ENCODE data around the gene PES1.
A peak's percentile ranks its signal among the peaks of the same experiment; 100 is the strongest.
"Not testable (repeated sequence)": the region's sequence is repeated elsewhere in the genome, so short reads cannot be mapped to it uniquely, and the experiment has no call there.

The PES1 gene

DNA sequence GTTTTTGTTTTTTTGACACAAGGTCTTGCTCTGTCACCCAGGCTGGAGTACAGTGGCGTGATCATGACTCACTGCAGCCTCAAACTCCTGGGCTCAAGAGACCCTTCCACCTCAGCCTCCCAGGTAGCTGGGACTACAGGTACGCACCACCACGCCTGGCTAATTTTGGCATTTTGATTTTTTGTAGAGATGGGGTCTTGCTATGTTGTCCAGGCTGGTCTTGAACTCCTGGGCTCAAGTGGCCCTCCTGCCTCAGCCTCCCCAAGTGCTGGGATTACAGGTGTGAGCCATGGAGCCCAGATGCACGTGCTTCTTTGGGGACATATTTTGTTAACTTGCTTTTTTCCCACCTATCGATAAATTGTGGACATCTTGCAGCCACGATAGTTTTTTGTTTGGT lies 24.4 kb downstream of the PES1 start:
- H3K4me2 ChIP-seq (ENCODE audit: low read length); H3K4me3 ChIP-seq (ENCODE audit: low read length); H3K27me3 ChIP-seq (ENCODE audit: insufficient read depth, low read length, poor library complexity); H3K36me3 ChIP-seq (ENCODE audit: control insufficient read depth, insufficient read depth, low read length); H2BK15ac ChIP-seq (replicated peaks; ENCODE audit: low read depth); H3K27ac ChIP-seq (ENCODE audit: low read depth, low read length); H3K56ac ChIP-seq (ENCODE audit: low read length); H3K23ac ChIP-seq (ENCODE audit: low read length); H2AK5ac ChIP-seq (ENCODE audit: low read length); H3K9ac ChIP-seq (ENCODE audit: low read length); H4K5ac ChIP-seq (ENCODE audit: low read length); H4K8ac ChIP-seq (ENCODE audit: low read depth, low read length); DNase-seq; H3K79me1 ChIP-seq (ENCODE audit: low read length); H3K4ac ChIP-seq (ENCODE audit: low read depth, low read length); H2BK120ac ChIP-seq (ENCODE audit: low read depth, low read length); H3K79me2 ChIP-seq (ENCODE audit: control insufficient read depth, insufficient read depth, low read length); H3K18ac ChIP-seq (ENCODE audit: low read length); H3K4me1 ChIP-seq (ENCODE audit: control insufficient read depth, low read depth, low read length); H2BK5ac ChIP-seq (ENCODE audit: low read length): not testable (repeated sequence)
- WGBS (ENCODE audit: extremely low coverage, insufficient coverage, low lambda C conversion rate): no CpG with 5 or more reads among the region's 6 CpGs

GRCh38 chr22:30566125-30566524 lies 25.6 kb downstream of the PES1 start:
- H3K4ac ChIP-seq (ENCODE audit: low read depth, low read length): no peak overlapping the region
- H2AK5ac ChIP-seq (ENCODE audit: low read length): no peak overlapping the region
- no peak overlapping the region for H4K5ac ChIP-seq (ENCODE audit: low read length)
- H3K23ac ChIP-seq (ENCODE audit: low read length): no peak overlapping the region
- H2BK120ac ChIP-seq (ENCODE audit: low read depth, low read length): no peak overlapping the region
- no peak overlapping the region for H2BK15ac ChIP-seq (replicated peaks; ENCODE audit: low read depth)
- no peak overlapping the region for H3K27ac ChIP-seq (ENCODE audit: low read depth, low read length)
- no peak overlapping the region for H3K4me3 ChIP-seq (ENCODE audit: low read length)
- H2BK5ac ChIP-seq (ENCODE audit: low read length): no peak overlapping the region
- peaks cover 5% of the 10 kb centered on the region for H3K4me1 ChIP-seq (ENCODE audit: control insufficient read depth, low read depth, low read length)
- H3K4me2 ChIP-seq (ENCODE audit: low read length): no peak overlapping the region
- no peak for DNase-seq
- no peaks in the 10 kb centered on the region for H3K27me3 ChIP-seq (ENCODE audit: insufficient read depth, low read length, poor library complexity)
- no peak overlapping the region for H4K8ac ChIP-seq (ENCODE audit: low read depth, low read length)
- H3K36me3 ChIP-seq (ENCODE audit: control insufficient read depth, insufficient read depth, low read length): no peaks in the 10 kb centered on the region
- no CpG with 5 or more reads among the region's 7 CpGs for WGBS (ENCODE audit: extremely low coverage, insufficient coverage, low lambda C conversion rate)
- no peak overlapping the region for H3K9ac ChIP-seq (ENCODE audit: low read length)
- no peaks in the 10 kb centered on the region for H3K79me1 ChIP-seq (ENCODE audit: low read length)
- H3K79me2 ChIP-seq (ENCODE audit: control insufficient read depth, insufficient read depth, low read length): no peaks in the 10 kb centered on the region
- no peak overlapping the region for H3K56ac ChIP-seq (ENCODE audit: low read length)
- H3K18ac ChIP-seq (ENCODE audit: low read length): no peak overlapping the region

- Histone ChIP-seq H3K36me3 (ENCODE audit: control insufficient read depth, insufficient read depth, low read length) (no peaks in the 10 kb centered on the region), H2BK15ac (replicated peaks; ENCODE audit: low read depth) (no peak overlapping the region), H3K23ac (ENCODE audit: low read length) (no peak overlapping the region), H2BK120ac (ENCODE audit: low read depth, low read length) (no peak overlapping the region), H3K79me1 (ENCODE audit: low read length) (no peaks in the 10 kb centered on the region), H3K4me3 (ENCODE audit: low read length) (no peak overlapping the region), H3K4me2 (ENCODE audit: low read length) (no peak overlapping the region), H3K9ac (ENCODE audit: low read length) (no peak overlapping the region), H3K4me1 (ENCODE audit: control insufficient read depth, low read depth, low read length) (peaks cover 5% of the 10 kb centered on the region), H3K18ac (ENCODE audit: low read length) (no peak overlapping the region), H2AK5ac (ENCODE audit: low read length) (no peak overlapping the region), H4K8ac (ENCODE audit: low read depth, low read length) (no peak overlapping the region), H4K5ac (ENCODE audit: low read length) (no peak overlapping the region), H3K79me2 (ENCODE audit: control insufficient read depth, insufficient read depth, low read length) (no peaks in the 10 kb centered on the region), H3K56ac (ENCODE audit: low read length) (no peak overlapping the region), H3K4ac (ENCODE audit: low read depth, low read length) (no peak overlapping the region), H2BK5ac (ENCODE audit: low read length) (no peak overlapping the region), H3K27me3 (ENCODE audit: insufficient read depth, low read length, poor library complexity) (no peaks in the 10 kb centered on the region), H3K27ac (ENCODE audit: low read depth, low read length) (no peak overlapping the region)
- WGBS (ENCODE audit: extremely low coverage, insufficient coverage, low lambda C conversion rate): no CpG with 5 or more reads among the region's 4 CpGs
- no peak for DNase-seq
Observed at GRCh38 chr22:30565341-30565740, 26.4 kb downstream of the PES1 start.

DNA sequence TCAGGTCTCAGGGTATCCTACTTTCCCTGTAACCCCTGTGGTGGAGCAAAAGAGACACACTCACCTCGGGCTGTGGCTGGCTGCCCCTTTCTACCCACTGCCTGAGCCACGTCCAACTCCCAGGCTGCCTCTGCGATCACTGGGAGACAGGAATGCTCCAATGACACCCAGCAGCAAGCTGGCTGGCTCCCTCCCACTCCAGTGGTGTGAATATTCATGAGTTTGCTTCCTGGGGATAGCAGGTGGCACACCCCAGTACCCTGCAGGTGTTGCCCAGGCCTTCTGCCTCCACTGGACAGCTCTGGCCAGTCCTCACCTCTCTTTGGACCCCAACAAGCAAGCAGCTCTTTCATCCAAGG lies 27.0 kb downstream of the PES1 start:
- peak overlapping the region; percentile 34 for H3K56ac ChIP-seq (ENCODE audit: low read length)
- H3K18ac ChIP-seq (ENCODE audit: low read length): no peak overlapping the region
- no peak overlapping the region for H2AK5ac ChIP-seq (ENCODE audit: low read length)
- no CpG with 5 or more reads among the region's 3 CpGs for WGBS (ENCODE audit: extremely low coverage, insufficient coverage, low lambda C conversion rate)
- no peak overlapping the region for H3K27ac ChIP-seq (ENCODE audit: low read depth, low read length)
- no peaks in the 10 kb centered on the region for H3K36me3 ChIP-seq (ENCODE audit: control insufficient read depth, insufficient read depth, low read length)
- H3K4ac ChIP-seq (ENCODE audit: low read depth, low read length): no peak overlapping the region
- no peak overlapping the region for H4K5ac ChIP-seq (ENCODE audit: low read length)
- H2BK120ac ChIP-seq (ENCODE audit: low read depth, low read length): no peak overlapping the region
- H3K4me3 ChIP-seq (ENCODE audit: low read length): no peak overlapping the region
- H4K8ac ChIP-seq (ENCODE audit: low read depth, low read length): no peak overlapping the region
- no peak overlapping the region for H3K23ac ChIP-seq (ENCODE audit: low read length)
- no peak for DNase-seq
- no peaks in the 10 kb centered on the region for H3K27me3 ChIP-seq (ENCODE audit: insufficient read depth, low read length, poor library complexity)
- no peak overlapping the region for H3K4me2 ChIP-seq (ENCODE audit: low read length)
- no peak overlapping the region for H2BK5ac ChIP-seq (ENCODE audit: low read length)
- no peaks in the 10 kb centered on the region for H3K79me1 ChIP-seq (ENCODE audit: low read length)
- H2BK15ac ChIP-seq (replicated peaks; ENCODE audit: low read depth): no peak overlapping the region
- H3K4me1 ChIP-seq (ENCODE audit: control insufficient read depth, low read depth, low read length): peaks cover 7% of the 10 kb centered on the region
- H3K79me2 ChIP-seq (ENCODE audit: control insufficient read depth, insufficient read depth, low read length): no peaks in the 10 kb centered on the region
- H3K9ac ChIP-seq (ENCODE audit: low read length): no peak overlapping the region

DNA sequence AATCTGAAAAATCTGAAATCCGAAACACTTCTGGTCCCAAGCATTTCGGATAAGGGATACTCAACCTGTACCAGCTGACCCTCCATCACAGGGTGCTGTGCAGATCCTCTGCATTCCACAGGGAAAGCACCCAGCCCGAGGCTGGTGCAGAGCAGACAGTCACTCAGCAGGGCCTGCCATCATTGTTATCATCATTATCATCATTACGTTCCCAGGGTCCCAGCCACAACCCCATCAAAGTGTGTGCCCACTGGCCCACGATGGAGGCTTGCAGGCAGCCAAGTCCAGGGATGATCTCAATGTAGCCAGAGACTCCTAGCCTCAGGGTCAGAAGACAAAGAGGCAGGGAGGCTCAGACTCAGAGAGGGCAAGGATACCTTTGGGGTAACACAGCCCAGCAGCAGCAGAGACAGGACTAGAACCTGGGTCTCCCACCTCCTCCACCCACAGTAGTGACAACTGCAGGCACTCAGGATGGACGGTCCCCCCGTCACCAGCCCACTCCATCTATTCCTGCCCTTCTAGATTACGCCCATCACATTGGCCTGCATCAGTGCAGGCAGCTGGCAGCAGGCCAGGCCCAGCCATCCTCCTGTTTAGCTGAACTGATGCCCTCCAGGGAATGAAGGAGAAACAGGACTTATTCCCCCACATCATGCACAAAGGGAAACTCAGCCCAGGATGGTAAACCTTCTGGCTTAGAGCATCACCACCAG lies 27.5 kb downstream of the PES1 start:
- H3K4me2 ChIP-seq (ENCODE audit: low read length): no peak overlapping the region
- H3K27ac ChIP-seq (ENCODE audit: low read depth, low read length): no peak overlapping the region
- DNase-seq: no peak
- H2BK5ac ChIP-seq (ENCODE audit: low read length): no peak overlapping the region
- H3K4me1 ChIP-seq (ENCODE audit: control insufficient read depth, low read depth, low read length): peaks cover 7% of the 10 kb centered on the region
- no peak overlapping the region for H3K4me3 ChIP-seq (ENCODE audit: low read length)
- no peak overlapping the region for H3K18ac ChIP-seq (ENCODE audit: low read length)
- H3K79me2 ChIP-seq (ENCODE audit: control insufficient read depth, insufficient read depth, low read length): no peaks in the 10 kb centered on the region
- no peak overlapping the region for H2BK120ac ChIP-seq (ENCODE audit: low read depth, low read length)
- no peak overlapping the region for H3K23ac ChIP-seq (ENCODE audit: low read length)
- no peak overlapping the region for H2BK15ac ChIP-seq (replicated peaks; ENCODE audit: low read depth)
- no CpG with 5 or more reads among the region's 8 CpGs for WGBS (ENCODE audit: extremely low coverage, insufficient coverage, low lambda C conversion rate)
- H3K27me3 ChIP-seq (ENCODE audit: insufficient read depth, low read length, poor library complexity): no peaks in the 10 kb centered on the region
- no peak overlapping the region for H4K8ac ChIP-seq (ENCODE audit: low read depth, low read length)
- H3K79me1 ChIP-seq (ENCODE audit: low read length): no peaks in the 10 kb centered on the region
- H3K4ac ChIP-seq (ENCODE audit: low read depth, low read length): no peak overlapping the region
- H2AK5ac ChIP-seq (ENCODE audit: low read length): no peak overlapping the region
- H4K5ac ChIP-seq (ENCODE audit: low read length): no peak overlapping the region
- H3K36me3 ChIP-seq (ENCODE audit: control insufficient read depth, insufficient read depth, low read length): no peaks in the 10 kb centered on the region
- peak overlapping the region; percentile 34 for H3K56ac ChIP-seq (ENCODE audit: low read length)
- no peak overlapping the region for H3K9ac ChIP-seq (ENCODE audit: low read length)

- Histone ChIP-seq H2BK15ac (replicated peaks; ENCODE audit: low read depth) (no peak overlapping the region), H3K36me3 (ENCODE audit: control insufficient read depth, insufficient read depth, low read length) (no peaks in the 10 kb centered on the region), H3K56ac (ENCODE audit: low read length) (no peak overlapping the region), H4K5ac (ENCODE audit: low read length) (no peak overlapping the region), H2BK5ac (ENCODE audit: low read length) (no peak overlapping the region), H3K4me2 (ENCODE audit: low read length) (no peak overlapping the region), H3K27ac (ENCODE audit: low read depth, low read length) (no peak overlapping the region), H3K9ac (ENCODE audit: low read length) (no peak overlapping the region), H3K27me3 (ENCODE audit: insufficient read depth, low read length, poor library complexity) (no peaks in the 10 kb centered on the region), H2BK120ac (ENCODE audit: low read depth, low read length) (no peak overlapping the region), H2AK5ac (ENCODE audit: low read length) (peak overlapping the region; percentile 64), H3K4ac (ENCODE audit: low read depth, low read length) (no peak overlapping the region), H3K23ac (ENCODE audit: low read length) (no peak overlapping the region), H3K18ac (ENCODE audit: low read length) (no peak overlapping the region), H3K79me2 (ENCODE audit: control insufficient read depth, insufficient read depth, low read length) (no peaks in the 10 kb centered on the region), H3K4me1 (ENCODE audit: control insufficient read depth, low read depth, low read length) (peaks cover 7% of the 10 kb centered on the region), H3K79me1 (ENCODE audit: low read length) (no peaks in the 10 kb centered on the region), H4K8ac (ENCODE audit: low read depth, low read length) (no peak overlapping the region), H3K4me3 (ENCODE audit: low read length) (no peak overlapping the region)
- WGBS (ENCODE audit: extremely low coverage, insufficient coverage, low lambda C conversion rate): no CpG with 5 or more reads among the region's 6 CpGs
- DNase-seq: no peak
Observed at GRCh38 chr22:30562366-30562765, 29.3 kb downstream of the PES1 start.

All from mesendoderm (in vitro differentiated cells).